K562 (cell line): ENCODE measurements around the gene PHKG1. TPM values are rescaled to one million over a fixed set of nuclear protein-coding genes. Genes with fewer than 3 reads are reported as not detected.

Source experiments
- DLX4 ChIP-seq: fragments of 250-450 bp; sonication (Bioruptor Pico); IDR thresholded peaks from 2 replicates; pipeline ENCODE4 v1.6.1; 2021; ENCODE audit warnings: mild to moderate bottlenecking
- E2F5 ChIP-seq: sonication (generic); formaldehyde crosslinking; IDR thresholded peaks from 2 replicates; pipeline ENCODE4 v1.8.0; 2022; ENCODE audit warnings: mild to moderate bottlenecking, missing genetic modification reagents
- FOXO4 ChIP-seq: fragments of 450-650 bp; formaldehyde crosslinking; IDR thresholded peaks from 2 replicates; pipeline ENCODE4 v1.4.0; 2020; ENCODE audit warnings: mild to moderate bottlenecking, moderate library complexity
- HDAC3 ChIP-seq: fragments of 450-650 bp; IDR thresholded peaks from 2 replicates; pipeline ENCODE4 v1.6.1; 2018; ENCODE audit warnings: borderline replicate concordance, mild to moderate bottlenecking, moderate library complexity; ENCODE audit not compliant: partially characterized antibody
- HDAC6 ChIP-seq: IDR thresholded peaks from 2 replicates; pipeline ENCODE4 v1.6.1; 2012; ENCODE audit warnings: low read depth, mild to moderate bottlenecking, control low read depth, inconsistent platforms, low read length, moderate library complexity
- HINFP ChIP-seq: fragments of 450-650 bp; conservative IDR thresholded peaks from 2 replicates; pipeline ENCODE4 v1.6.1; 2016; ENCODE audit warnings: missing genetic modification characterization, low read depth, mild to moderate bottlenecking, control low read depth, missing compliant biosample characterization
- L3MBTL2 ChIP-seq: fragments of 450-650 bp; IDR thresholded peaks from 2 replicates; pipeline ENCODE4 v1.6.1; 2016; ENCODE audit warnings: mild to moderate bottlenecking, moderate library complexity
- MAFG ChIP-seq: fragments of 450-650 bp; conservative IDR thresholded peaks from 2 replicates; pipeline ENCODE4 v1.6.1; 2016; ENCODE audit warnings: missing genetic modification characterization, missing compliant biosample characterization
- MIER1 ChIP-seq: fragments of 450-650 bp; IDR thresholded peaks from 2 replicates; pipeline ENCODE4 v1.6.1; 2016; ENCODE audit warnings: antibody characterized with exemption, mild to moderate bottlenecking, low read depth
- NFRKB ChIP-seq: fragments of 450-650 bp; IDR thresholded peaks from 2 replicates; pipeline ENCODE4 v1.6.1; 2016; ENCODE audit warnings: low read depth
- RAD21 ChIP-seq, 2 experiments: fragments of 250-450 bp in 1 of 2; fragments of 450-650 bp in 1 of 2; sonication (Bioruptor Pico) in 1 of 2; formaldehyde crosslinking in 1 of 2; IDR thresholded peaks in 1 of 2; conservative IDR thresholded peaks in 1 of 2; 2 replicates each; pipeline versions ENCODE4 v1.4.0 to v1.8.0; 2020 to 2022; ENCODE audit warnings: mild to moderate bottlenecking in 2 of 2, moderate library complexity in 1 of 2
- TARDBP ChIP-seq: fragments of 450-650 bp; IDR thresholded peaks from 2 replicates; pipeline ENCODE4 v1.6.1; 2016
- TGIF2 ChIP-seq: sonication (generic); formaldehyde crosslinking; IDR thresholded peaks from 2 replicates; pipeline ENCODE4 v1.8.1; 2022; ENCODE audit warnings: mild to moderate bottlenecking, missing genetic modification reagents, moderate library complexity
- TRIM24 ChIP-seq, 2 experiments: fragments of 450-650 bp; IDR thresholded peaks; 2 replicates each; pipeline ENCODE4 v1.6.1; 2016
- TRIM28 ChIP-seq: fragments of 450-650 bp; IDR thresholded peaks from 2 replicates; pipeline ENCODE4 v1.6.1; 2017
- ZBTB1 ChIP-seq: sonication (generic); formaldehyde crosslinking; IDR thresholded peaks from 2 replicates; pipeline ENCODE4 v1.8.1; 2023; ENCODE audit warnings: missing genetic modification reagents, low read depth, mild to moderate bottlenecking, borderline replicate concordance
- ZBTB34 ChIP-seq: fragments of 250-450 bp; sonication (Bioruptor Pico); IDR thresholded peaks from 2 replicates; pipeline ENCODE4 v1.8.0; 2021; ENCODE audit warnings: mild to moderate bottlenecking, moderate library complexity
- ZFP36 ChIP-seq: fragments of 150-350 bp; IDR thresholded peaks from 2 replicates; pipeline ENCODE4 v1.6.1; 2018; ENCODE audit warnings: low read length, low read depth; ENCODE audit not compliant: partially characterized antibody
- ZNF12 ChIP-seq: sonication (generic); formaldehyde crosslinking; IDR thresholded peaks from 2 replicates; pipeline ENCODE4 v1.4.0; 2020; ENCODE audit warnings: mild to moderate bottlenecking, missing genetic modification reagents
- ZNF134 ChIP-seq: fragments of 250-450 bp; sonication (Bioruptor Pico); conservative IDR thresholded peaks from 2 replicates; pipeline ENCODE4 v1.4.0; 2020
- ZNF24 ChIP-seq: fragments of 450-650 bp; IDR thresholded peaks from 2 replicates; pipeline ENCODE4 v1.6.1; 2016
- ZNF274 ChIP-seq: IDR thresholded peaks from 2 replicates; pipeline ENCODE4 v1.6.1; 2011; ENCODE audit warnings: low read depth, mild to moderate bottlenecking, low read length, moderate library complexity, borderline replicate concordance
- ZNF41 ChIP-seq: fragments of 250-450 bp; sonication (Bioruptor Pico); conservative IDR thresholded peaks from 2 replicates; pipeline ENCODE4 v1.4.0; 2020; ENCODE audit warnings: mild to moderate bottlenecking
- ZNF696 ChIP-seq: fragments of 250-450 bp; sonication (Bioruptor Pico); conservative IDR thresholded peaks from 2 replicates; pipeline ENCODE4 v1.4.0; 2020; ENCODE audit warnings: mild to moderate bottlenecking, moderate library complexity
- polyA plus RNA-seq, 8 experiments: library from polyadenylated mRNA; depleted of rRNA in 4 of 8; stranded (reverse) in 5 of 8; unstranded in 3 of 8; fragments of >200 nt; fragmentation: Nextera tagmentation in 2 of 8; fragmentation: Illumina TruSeq in 1 of 8; extraction: Ambion mirVana in 2 of 8; extraction: Trizol in 1 of 8; gene quantifications; 2 replicates each; pipeline versions ENCODE4 v1.2.1 to v1.2.3, GENCODE V29; 2011 to 2014; ENCODE audit warnings: inconsistent platforms in 1 of 8, missing spikeins in 1 of 8
- total RNA-seq, 7 experiments: library from RNA; depleted of rRNA in 6 of 7; stranded (reverse); fragments of >200 nt in 6 of 7; fragmentation: Illumina TruSeq in 2 of 7; extraction: Trizol in 2 of 7; gene quantifications; 2 replicates each; pipeline versions ENCODE4 v1.2.1 to v1.2.3, GENCODE V29; 2011 to 2021; ENCODE audit warnings: low replicate concordance in 1 of 7

PHKG1 gene
- total and polyA plus RNA-seq, 9 of the 15 experiments (the other 6 are each of a cell fraction or from before 2014, with no cell fraction given), result 0.10 to 0.83 (median 0.46) TPM

GRCh38 chr7:56051339-56052191, 41.2 kb downstream of the PHKG1 start, which contains the start of the genes CCT6A and PSPH (continued):
- TF ChIP-seq TRIM28 (no peak), ZFP36 (no peak), RAD21 (CRISPR knock-in tag; conservative IDR thresholded peaks at IDR 0.05 in 1 of 2, IDR thresholded peaks at IDR 0.05 in 1 of 2) (0 out of 4 replicates have a peak, but pooled peaks of 1 of the 2 experiments have one; percentile 7), ZNF274 (no peak), MIER1 (no peak), HINFP (tag) (no peak), E2F5 (CRISPR knock-in tag) (no peak), ZNF41 (CRISPR knock-in tag) (no peak), ZNF696 (no peak), ZBTB34 (CRISPR knock-in tag) (no peak), HDAC3 (no peak), HDAC6 (no peak), ZBTB1 (CRISPR knock-in tag) (no peak; the same call in 1 of the 2 replicates), ZNF24 (peak; percentile 39; the same call in 1 of the 2 replicates), DLX4 (CRISPR knock-in tag) (no peak), L3MBTL2 (peak; percentile 92), NFRKB (no peak; the same call in 1 of the 2 replicates), ZNF12 (CRISPR knock-in tag) (no peak), TRIM24 (IDR thresholded peaks at IDR 0.05) (peak in 1 of 2 experiments; percentile 35; a peak in 1 of 4 replicates), MAFG (tag) (no peak), FOXO4 (CRISPR knock-in tag) (no peak), TGIF2 (CRISPR knock-in tag) (no peak), TARDBP (no peak), ZNF134 (CRISPR knock-in tag) (no peak)
